HG03442 (cell line): Measurements from ENCODE around the gene TANC1.

Source experiments
- ATAC-seq: cut with Tn5 transposase; IDR thresholded peaks from one replicate; pipeline ENCODE4 v1.9.1; 2021; ENCODE audit warnings: mild to moderate bottlenecking, moderate library complexity; ENCODE audit not compliant: unreplicated experiment

Gene TANC1

DNA sequence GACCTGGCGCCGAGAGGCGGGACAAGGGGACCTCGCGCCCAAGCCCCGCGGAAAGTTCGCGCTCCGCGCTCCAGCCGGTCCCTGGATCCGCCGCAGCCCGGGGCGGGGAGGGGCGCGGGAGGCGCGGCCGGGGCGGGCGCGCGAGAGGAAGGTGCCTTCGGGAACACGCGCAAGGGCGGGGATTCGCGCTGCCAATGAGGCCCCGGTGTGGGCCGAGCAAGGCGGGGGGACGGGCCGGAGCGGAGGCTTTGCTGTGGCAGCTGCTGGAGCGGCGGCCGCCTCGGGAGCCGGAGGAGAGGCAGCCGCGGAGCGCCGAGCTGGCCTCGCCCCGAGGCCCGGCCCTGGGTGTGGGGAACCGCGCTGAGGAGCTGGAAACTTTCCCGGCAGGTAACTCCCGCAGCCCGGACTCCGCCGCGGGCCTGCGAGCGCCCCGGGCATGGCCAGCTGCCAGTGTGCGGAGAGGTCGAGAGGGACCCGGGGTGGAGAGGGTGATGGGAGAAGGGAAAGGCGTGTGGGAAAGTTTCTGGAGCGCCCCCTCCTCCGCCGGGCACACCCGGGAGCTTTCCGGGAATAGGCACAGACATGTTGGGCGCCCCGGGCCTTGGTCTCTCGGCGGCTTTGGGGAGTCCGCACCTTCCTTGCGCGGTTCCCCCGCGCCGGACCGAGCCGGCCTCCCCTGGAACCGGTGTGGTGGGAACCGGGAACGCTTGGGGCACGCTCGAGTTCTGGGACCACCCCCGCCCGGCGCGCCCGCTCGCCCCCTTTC is at the start of gene TANC1:
Gene TANC1 (plus strand): TSS at position 245 of the 766 bp plus-strand sequence. CDS start 97,271 bp downstream, outside the sequence.
- ATAC-seq = peak; percentile 92

DNA sequence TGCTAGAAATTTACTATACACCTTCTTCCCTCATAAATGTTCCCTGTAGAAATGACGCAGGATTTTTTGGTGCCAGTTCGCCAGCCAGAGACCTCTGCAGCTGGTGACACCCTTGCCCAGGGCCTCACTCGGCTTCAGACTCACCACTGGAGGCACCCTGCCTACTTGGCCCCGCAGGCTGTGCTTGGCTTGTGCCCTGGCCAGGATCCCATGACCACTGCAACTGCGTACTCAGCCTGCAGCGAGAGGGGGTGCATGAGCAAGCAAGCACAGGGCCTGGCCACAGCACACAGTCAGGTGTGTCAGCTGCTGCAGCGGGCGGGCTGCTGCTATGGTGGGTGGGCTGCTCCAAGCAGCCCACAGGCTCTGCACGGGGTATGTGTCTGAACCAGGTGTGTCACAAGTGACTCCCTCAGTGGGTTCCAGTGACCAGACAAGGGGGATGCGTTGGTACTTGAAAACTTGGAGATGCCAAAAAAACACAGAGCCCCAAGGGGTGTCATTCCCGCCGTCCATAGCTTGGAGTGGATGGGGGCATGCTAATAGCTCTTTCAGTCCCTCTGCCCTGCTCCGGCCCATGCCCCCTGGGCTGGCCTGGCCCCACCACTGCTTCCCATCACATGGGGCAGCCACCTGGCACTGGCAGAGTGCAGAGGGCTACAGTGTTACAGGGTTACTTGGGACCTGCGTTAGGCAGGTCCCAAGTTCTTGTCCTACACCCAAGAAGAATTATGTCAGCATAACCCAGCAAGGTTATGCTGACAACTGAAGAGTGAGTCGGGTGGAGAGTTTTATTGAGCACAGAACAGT is 46.6 kb upstream of the TANC1 start:
- no peak for ATAC-seq

DNA sequence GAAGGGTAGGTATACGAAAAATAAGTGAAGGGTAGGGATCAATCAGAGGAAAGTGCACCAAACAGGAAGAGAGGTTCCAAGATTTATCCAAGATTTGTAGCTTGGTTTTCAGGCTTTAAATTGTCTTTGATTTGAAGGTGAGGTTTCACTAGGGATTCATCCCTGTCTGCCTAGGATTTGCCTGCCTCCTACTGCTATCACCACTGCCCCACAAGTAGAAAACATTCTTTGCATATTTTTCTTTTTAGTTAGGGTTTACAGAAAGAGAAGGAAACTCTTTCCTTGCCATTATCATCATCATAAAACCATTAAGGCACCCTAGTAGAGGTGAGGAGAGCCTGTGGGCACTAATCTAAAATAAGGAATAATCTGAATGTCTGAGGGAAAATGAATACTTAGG is 45.8 kb upstream of the TANC1 start:
- no peak for ATAC-seq

DNA sequence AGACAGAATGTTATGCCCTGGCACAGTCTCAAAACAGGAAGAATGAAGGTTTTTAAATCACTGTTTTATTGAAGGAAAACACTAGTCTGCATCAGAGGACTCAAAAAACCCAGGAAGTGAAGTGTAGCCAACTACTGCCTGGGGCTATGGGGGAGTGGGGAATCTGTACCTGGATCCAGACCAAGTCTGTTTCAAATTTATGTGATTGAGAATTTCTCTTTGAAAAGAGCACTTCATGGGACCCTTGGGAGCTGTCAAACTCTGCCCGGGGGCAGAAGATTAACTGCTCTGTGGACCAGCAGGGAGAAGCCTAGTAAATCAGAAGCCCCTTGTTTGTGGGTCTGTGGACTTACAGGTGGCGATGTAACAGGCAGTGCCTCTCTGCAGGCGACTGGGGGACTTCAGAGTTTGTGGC is 45.3 kb upstream of the TANC1 start:
- ATAC-seq = no peak

DNA sequence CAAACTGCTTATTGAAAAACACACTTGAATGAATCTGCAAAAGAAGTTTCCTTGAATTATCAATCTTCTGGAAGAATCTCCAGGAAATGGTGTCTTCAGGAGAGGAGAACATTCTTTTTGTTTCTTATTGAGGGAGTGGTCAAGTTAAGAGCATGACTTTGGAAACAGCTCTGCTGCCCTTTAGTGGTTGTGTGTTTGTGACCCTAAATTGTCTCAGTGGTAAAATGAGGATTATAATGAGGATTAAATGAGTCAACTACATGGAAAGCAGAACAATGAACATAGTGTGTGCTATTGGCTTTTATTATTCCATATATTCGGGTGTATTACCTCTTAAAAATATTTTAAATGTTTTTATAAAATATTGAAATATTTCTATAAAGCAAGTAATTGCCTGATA is 44.8 kb upstream of the TANC1 start:
- no peak for ATAC-seq

DNA sequence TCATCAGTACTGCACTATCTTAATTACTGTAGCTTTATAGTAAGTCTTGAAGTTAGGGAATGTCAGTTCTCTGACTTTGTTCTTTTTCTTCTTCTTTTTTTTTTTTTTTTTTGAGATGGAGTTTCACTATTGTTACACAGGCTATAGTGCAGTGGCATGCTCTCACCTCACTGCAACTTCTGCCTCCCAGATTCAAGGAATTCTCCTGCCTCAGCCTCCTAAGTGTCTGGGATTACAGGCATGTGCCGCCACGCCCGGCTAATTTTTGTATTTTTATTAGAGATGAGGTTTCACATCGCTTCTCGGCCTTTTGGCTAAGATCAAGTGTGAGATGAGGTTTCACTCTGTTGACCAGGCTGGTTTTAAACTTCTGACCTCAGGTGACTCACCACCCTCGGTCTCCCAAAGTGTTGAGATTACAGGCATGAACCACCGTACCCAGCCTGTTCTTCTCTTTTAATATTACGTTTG is 41.9 kb upstream of the TANC1 start:
- peak; percentile 85 for ATAC-seq

DNA sequence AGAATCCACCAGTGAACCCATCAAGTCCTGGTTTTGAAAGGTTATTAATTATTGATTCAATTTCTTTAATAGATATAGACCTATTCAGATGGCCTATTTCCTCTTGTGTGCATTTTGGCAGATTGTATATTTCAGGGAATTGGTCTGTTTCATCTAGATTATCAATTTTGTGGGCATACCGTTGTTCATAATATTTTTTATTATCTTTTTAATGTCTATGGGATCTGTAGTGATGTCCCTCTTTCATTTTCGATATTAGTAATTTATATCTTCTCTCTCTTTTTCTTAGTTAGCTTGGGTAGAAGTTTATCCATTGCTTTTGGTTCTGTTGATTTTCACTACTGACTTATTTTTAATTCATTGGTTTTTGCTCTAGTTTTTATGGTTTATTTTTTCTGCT is 39.9 kb upstream of the TANC1 start:
- ATAC-seq = no peak

DNA sequence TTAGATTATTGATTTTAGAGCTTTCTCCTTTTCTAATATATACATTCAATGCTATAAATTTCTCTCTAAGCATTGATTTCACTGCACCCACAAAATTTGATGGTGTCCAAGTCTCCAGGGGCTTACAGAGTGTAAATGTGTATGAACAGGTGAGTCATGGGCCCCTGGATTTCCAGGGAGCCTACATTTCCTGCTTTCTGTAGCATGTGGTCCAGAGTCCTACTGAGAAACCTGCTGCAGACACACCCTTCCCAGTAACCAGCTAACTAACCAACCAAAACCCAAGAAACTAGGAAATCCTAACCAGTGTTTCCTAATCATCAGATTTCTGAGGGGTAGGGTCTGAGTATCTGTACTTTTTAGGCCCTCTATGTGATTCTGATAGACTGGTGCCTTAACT is 39.5 kb upstream of the TANC1 start:
- ATAC-seq = no peak

DNA sequence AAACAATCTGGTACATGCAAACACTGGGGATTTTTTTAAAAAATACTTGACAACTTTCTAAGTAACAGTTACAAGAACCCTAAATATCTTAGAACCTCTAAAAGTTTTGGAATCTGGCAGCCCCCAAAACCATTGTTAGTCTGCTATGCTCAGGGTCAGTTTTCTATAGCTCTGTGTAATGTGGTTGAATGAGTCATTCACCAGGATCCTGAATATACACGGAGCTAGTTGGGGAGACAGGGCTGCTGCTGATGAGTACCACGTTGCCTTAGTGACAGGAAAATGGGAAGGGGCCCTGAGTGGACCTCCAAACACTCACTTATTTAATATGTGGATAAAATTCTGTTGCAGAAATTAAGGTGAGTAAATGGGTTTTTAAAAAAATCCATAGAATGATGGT is 36.9 kb upstream of the TANC1 start:
- no peak for ATAC-seq

DNA sequence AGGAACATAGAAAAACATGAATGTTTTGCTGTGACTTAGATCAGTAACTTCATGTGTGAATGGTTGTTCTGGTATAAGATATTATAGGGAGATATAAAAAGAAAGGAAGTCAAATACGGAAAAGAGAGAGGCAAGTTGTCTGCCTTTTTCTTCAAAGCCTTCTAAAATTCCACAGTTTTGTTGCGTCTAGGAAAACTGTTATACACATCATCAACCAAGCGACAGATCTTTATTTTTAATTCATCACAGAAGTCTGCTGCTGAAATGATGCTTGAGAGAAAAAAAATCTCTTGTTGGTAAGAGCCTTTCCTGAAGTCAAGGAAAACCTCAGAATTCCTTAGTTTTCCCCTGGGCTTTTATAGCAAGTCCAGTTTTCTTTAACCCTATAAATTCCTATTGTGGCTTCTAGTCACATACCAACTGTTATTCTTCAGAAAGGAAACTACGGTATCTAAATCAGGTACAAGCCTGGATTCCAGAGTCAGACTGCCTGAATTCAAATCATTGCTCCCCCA is 36.3 kb upstream of the TANC1 start:
- no peak for ATAC-seq

DNA sequence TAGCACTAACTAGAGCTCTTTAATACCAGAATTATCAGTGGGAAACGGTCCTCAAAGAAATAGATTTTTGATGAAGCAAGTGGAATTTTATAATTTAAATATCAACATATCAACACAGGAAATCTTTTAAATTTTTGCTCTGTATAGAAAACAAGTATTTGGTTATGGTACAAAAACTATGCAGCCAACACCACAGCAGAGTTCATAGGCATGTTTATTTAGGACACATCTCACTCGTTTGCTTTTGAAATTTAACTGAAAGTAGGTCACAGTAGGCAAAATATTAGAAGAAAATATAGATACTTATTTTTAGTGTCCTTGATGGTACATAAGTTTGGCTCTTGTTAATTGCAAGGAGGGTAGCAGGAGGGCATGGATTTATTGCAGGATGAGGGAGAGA is 34.3 kb upstream of the TANC1 start:
- ATAC-seq = no peak

DNA sequence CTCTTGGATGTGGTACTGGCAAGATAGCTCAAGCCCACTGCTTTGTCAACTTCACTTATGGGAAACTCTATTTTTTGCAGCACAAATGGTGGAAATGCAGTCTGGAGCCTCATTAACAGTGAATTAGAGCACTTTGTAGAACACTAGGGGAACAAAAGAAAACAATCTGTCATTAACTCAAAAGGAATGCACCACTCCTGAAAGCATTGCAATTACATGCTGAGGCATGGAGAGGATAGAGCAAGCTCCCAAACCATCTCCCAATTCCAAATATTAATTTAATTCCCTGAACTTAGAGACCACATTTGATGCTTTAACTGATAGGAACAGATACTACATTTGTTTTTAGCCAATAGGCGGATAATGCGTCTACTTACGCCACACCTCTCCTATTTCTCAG is 32.8 kb upstream of the TANC1 start:
- no peak for ATAC-seq

DNA sequence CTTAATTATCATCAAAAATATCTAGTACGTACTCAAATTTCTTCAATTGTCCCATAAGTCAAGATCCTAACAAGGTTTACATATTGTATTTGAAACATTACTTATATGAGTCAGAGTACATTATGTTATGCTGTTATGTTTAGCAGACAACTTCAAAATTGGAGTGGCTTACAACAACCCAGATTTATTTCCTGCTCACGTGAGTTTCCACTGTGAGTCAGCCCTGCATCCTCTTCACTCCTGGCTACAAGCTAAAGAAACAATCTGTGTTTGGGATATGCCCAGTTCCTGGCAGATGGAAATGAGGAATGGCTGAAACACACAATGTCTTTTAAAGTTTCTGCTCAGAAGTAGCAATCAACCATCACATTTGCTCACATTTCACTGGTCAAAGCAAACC is 31.5 kb upstream of the TANC1 start:
- no peak for ATAC-seq

DNA sequence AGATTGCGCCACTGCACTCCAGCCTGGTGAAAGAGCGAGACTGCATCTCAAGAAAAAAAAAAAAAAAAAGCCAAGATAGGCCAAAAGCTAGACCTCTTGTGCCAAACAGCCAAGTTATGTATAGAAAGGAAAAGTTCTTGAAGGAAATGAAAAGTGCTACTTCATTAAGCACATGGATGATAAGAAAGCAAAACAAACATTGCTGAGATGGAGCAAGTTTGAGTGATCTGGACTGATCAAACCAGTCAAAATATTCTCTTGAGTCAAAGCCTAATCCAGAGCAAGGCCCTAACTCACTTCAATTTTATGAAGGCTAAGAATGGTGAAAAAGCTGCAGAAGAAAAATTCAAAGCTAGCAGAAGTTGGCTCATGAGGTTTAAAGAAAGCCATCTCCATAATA is 28.1 kb upstream of the TANC1 start:
- ATAC-seq = no peak

DNA sequence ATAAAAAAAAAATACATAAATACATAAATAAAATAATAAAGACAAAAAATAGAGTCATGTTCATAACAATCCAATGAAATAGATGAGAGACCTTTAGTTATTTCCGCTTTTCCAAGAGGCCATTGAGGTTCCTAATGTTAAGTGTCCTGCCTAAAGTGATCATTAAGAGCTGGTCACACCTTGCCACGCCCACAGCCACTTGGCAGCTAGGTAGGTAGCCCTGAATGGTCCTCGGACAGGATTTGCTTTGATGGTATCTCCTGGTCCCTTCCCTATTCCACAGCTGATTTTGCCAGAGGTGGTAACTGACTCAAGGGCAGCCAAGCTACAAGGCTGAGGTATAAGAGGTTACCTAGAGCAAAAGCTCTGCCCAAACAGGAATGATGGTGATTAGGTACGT is 24.5 kb upstream of the TANC1 start:
- ATAC-seq = no peak

DNA sequence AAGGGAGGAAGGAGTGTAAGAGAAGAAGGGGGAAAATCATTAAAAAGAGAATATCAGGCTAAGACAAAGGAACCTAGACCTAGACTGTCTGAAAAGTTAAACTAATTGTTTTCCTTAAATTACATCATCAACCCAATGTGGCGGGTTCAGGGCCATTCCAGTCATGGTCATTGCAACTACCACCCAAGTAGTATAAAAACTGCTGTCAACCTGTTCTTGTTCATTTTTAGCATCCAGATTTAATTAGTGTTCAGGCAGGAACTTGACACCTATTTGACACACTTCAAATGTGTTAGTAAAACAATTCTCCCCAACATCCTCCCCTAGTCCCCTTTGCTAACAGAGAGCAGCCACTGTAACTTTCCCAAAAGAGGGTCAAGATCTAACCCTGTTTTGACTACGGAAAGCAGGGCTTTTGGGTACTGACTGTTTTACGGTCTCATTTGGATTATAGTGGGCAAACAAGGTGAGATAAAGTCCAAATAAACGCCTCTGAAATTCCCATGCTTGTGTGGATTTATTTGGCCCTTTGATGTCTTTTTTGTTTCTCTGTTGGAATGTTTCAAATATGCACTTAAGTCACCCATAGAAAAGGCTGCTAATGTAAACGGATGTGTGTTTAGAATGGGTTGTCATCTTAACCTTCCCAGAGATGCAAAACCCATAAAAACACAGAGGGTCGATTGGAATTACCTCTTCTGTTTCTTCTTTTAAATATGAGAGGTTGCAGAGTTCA is 19.3 kb upstream of the TANC1 start:
- ATAC-seq = no peak

DNA sequence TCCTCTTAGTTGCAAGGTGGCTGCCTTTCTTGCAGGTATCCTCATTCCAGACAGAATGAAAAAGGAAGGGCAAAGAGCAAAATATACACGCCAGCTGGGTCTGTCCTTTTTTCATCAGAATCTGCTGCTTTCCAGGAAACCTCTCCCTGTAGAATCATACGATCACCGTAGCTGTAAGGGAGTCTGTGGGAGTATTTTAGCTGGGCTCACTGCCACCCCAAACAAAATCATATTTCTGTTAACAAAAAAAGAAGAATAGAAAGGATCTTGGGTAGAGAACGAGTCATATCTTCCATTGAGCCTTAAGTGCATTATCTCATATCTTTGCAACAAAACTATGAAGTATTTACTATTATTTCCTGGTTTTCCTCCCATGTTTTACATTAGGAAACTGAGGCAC is 15.0 kb upstream of the TANC1 start:
- ATAC-seq = no peak

DNA sequence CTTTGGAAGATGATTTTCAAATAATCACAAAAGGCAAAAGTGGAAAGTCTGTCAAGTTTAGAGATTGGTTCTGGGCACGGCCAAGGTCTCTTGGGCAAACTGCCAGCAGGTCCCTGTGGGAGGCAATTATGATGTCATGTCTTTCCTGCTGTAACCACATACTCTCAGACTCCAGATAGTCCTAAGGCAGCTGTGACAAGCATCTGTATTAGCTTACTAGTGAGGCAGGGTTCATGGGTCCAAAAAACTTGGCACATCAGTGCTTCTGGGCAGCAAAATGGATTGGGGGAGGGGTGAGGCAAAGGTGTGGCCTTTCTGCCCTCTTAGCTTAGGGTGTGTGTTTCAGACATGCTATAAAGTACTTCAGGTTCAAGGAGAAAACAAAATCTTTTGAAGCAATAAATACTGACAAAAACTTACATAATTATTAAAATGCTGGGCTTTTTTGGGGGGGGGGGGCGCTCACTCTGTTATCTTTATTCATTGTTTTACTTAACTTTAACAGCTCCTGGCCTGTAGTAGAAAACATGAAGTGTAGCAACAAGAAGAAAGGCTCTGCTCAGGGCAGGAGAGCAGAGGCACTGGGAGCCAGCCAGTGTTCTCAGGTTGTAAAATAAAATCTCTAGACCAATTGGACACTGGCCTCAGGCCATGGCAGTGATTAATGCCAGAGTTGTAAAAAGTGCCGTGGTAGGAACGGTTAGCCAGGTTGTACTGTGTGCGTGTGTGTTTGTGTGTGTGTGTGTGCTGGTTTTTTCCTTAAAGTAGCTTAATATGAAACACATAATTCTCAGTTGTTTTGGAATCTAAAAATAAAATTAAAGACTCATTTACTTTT is 14.3 kb upstream of the TANC1 start:
- ATAC-seq = peak; percentile 71

DNA sequence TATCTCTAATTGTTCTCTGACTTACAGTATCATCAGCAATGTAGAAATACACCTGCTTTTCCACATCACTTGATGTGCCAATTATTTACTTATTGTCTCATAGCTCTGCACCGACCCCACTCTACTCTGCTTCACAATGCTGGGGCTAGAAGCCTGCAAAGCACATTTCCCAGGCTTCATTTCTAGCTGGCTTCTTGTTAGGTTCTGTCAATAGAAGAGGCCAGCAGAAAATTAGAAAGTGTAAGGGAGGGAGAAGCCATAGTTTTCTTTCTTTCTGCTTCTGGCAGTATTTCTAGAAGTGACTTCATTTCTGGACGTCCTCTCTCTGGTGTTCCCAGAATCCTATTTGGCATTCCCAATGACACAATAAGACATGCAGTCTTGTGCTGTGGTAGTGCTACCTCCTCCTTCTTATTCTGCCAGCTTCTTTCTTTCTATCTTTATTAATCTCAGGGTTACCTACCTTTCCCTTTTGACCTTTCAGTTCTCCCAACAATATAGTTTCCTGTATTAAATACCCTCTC is 12.5 kb upstream of the TANC1 start:
- ATAC-seq = no peak

DNA sequence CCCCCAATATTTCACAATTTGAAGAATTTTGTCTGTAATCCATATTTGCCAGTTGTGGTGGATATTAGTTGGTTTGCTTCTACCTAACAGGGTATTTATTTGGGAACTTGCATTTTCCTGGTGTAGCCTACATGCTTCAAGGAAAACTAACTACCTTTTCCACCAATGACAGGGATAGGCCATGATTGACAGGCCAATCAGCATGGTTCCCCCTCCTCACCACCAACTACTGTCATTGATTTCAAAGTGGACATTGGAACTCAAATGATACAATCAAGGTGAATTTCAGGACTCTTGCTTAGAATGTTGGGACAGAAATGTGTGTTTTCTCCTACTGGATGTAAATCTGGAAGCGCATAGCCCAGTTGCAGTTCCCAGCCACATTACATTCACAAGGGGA is 10.1 kb upstream of the TANC1 start:
- no peak for ATAC-seq
